H1 (cell line): Measurements from ENCODE around the gene CPSF2. TPM values are rescaled to one million over a fixed set of nuclear protein-coding genes. Genes with fewer than 3 reads are reported as not detected.

Experiments used
- CTCF ChIA-PET: fragments of 300-600 bp; sonication (Branson Sonifier 250); formaldehyde crosslinking; loops from one replicate; lab custom pipeline; 2021; ENCODE audit not compliant: partially characterized antibody; lab: Charles Lee
- POLR2A ChIA-PET: fragments of 300-600 bp; sonication (Branson Sonifier 250); formaldehyde crosslinking; loops from one replicate; lab custom pipeline; 2021; ENCODE audit warnings: inconsistent platforms; ENCODE audit not compliant: partially characterized antibody; lab: Charles Lee
- DNase-seq, 2 experiments: peaks; one replicate each; pipeline versions ENCODE4 v3.0.0 to v3.0.0-alpha.2; 2010 to 2022; ENCODE audit warnings: low spot score in 2 of 2, low read depth in 1 of 2, mixed read lengths in 1 of 2
- FAIRE-seq: peaks from 2 replicates; lab custom pipeline; 2011; peaks lifted over from hg19 to GRCh38; lab: Jason Lieb, UNC
- H2AFZ ChIP-seq: 2 replicates; pipeline ENCODE4 v1.8.1; 2012; ENCODE audit warnings: low read length, inconsistent platforms
- H2AK5ac ChIP-seq: 2 replicates; pipeline ENCODE4 v1.6.1; 2013; ENCODE audit warnings: low read depth, low read length
- H2BK120ac ChIP-seq: replicated peaks from 2 replicates; pipeline ENCODE3; 2013; ENCODE audit warnings: low read depth, low read length, inconsistent platforms
- H2BK12ac ChIP-seq: 2 replicates; pipeline ENCODE4 v1.6.1; 2013; ENCODE audit warnings: low read depth, low read length
- H2BK15ac ChIP-seq: 2 replicates; pipeline ENCODE4 v1.6.1; 2013; ENCODE audit warnings: low read length
- H2BK20ac ChIP-seq: 2 replicates; pipeline ENCODE4 v1.6.1; 2013; ENCODE audit warnings: low read length
- H2BK5ac ChIP-seq: 2 replicates; pipeline ENCODE4 v1.6.1; 2013; ENCODE audit warnings: low read depth, low read length
- H3K14ac ChIP-seq: 2 replicates; pipeline ENCODE4 v1.6.1; 2013; ENCODE audit warnings: inconsistent platforms; ENCODE audit not compliant: insufficient read length
- H3K18ac ChIP-seq: 2 replicates; pipeline ENCODE4 v1.6.1; 2013; ENCODE audit warnings: low read length; ENCODE audit errors: extremely low read depth
- H3K23ac ChIP-seq: 2 replicates; pipeline ENCODE4 v1.6.1; 2013; ENCODE audit warnings: inconsistent platforms; ENCODE audit not compliant: insufficient read length
- H3K23me2 ChIP-seq: 2 replicates; pipeline ENCODE4 v1.6.1; 2013; ENCODE audit warnings: low read depth, low read length
- H3K27ac ChIP-seq: 2 replicates; pipeline ENCODE4 v1.6.1; 2011; ENCODE audit warnings: low read depth, low read length, inconsistent platforms
- H3K27me3 ChIP-seq, 4 experiments: replicated peaks in 1 of 4; 1 replicate in 1 of 4; 2 replicates in 3 of 4; pipeline versions ENCODE4 v1.6.1 to v1.8.1; 2011 to 2013; ENCODE audit warnings: low read length in 3 of 4, mild to moderate bottlenecking in 3 of 4, inconsistent platforms in 2 of 4, mixed read lengths in 2 of 4, moderate library complexity in 1 of 4; ENCODE audit not compliant: control insufficient read depth in 3 of 4, insufficient read depth in 3 of 4; ENCODE audit errors: extremely low read depth in 1 of 4
- H3K36me3 ChIP-seq, 4 experiments: 2 replicates each; pipeline versions ENCODE4 v1.6.1 to v1.8.1; 2011 to 2013; ENCODE audit warnings: mild to moderate bottlenecking in 4 of 4, low read length in 3 of 4, moderate library complexity in 2 of 4, control low read depth in 1 of 4, inconsistent platforms in 1 of 4; ENCODE audit not compliant: insufficient read depth in 4 of 4, control insufficient read depth in 2 of 4
- H3K4ac ChIP-seq: replicated peaks from 2 replicates; pipeline ENCODE3; 2013; ENCODE audit warnings: low read length, low read depth, mixed read lengths, inconsistent platforms; ENCODE audit not compliant: insufficient read length
- H3K4me1 ChIP-seq, 4 experiments: replicated peaks in 1 of 4; 1 replicate in 1 of 4; 2 replicates in 3 of 4; pipeline versions ENCODE4 v1.6.1 to v1.8.1; 2011 to 2013; ENCODE audit warnings: low read length in 3 of 4, inconsistent platforms in 2 of 4, mixed read lengths in 1 of 4; ENCODE audit not compliant: insufficient read depth in 4 of 4, control insufficient read depth in 3 of 4
- H3K4me2 ChIP-seq, 2 experiments: 2 replicates each; pipeline versions ENCODE4 v1.6.1 to v1.8.1; 2011 to 2013; ENCODE audit warnings: low read depth in 2 of 2, low read length in 2 of 2, control low read depth in 1 of 2, inconsistent platforms in 1 of 2, mild to moderate bottlenecking in 1 of 2; ENCODE audit not compliant: insufficient read depth in 1 of 2
- H3K4me3 ChIP-seq, 4 experiments: fragments of 200-600, 300-600 bp in 1 of 4; sonication (generic), shearing (Covaris generic), sonication (Bioruptor Twin) in 1 of 4; 2 replicates each; pipeline versions ENCODE4 v1.5.1 to v1.8.1; 2011 to 2016; ENCODE audit warnings: low read length in 4 of 4, low read depth in 3 of 4, control low read depth in 2 of 4, inconsistent platforms in 2 of 4, mild to moderate bottlenecking in 2 of 4, mixed read lengths in 1 of 4, moderate library complexity in 1 of 4; ENCODE audit not compliant: insufficient read depth in 2 of 4; ENCODE audit errors: extremely low read depth in 1 of 4
- H3K56ac ChIP-seq: replicated peaks from 2 replicates; pipeline ENCODE3; 2013; ENCODE audit warnings: low read depth, mild to moderate bottlenecking, mixed read lengths, low read length, inconsistent platforms; ENCODE audit not compliant: insufficient read length
- H3K79me1 ChIP-seq: 2 replicates; pipeline ENCODE4 v1.6.1; 2013; ENCODE audit warnings: low read depth, low read length, control low read depth
- H3K79me2 ChIP-seq, 2 experiments: 2 replicates each; pipeline versions ENCODE4 v1.6.1 to v1.8.1; 2012 to 2013; ENCODE audit warnings: low read length in 2 of 2, mild to moderate bottlenecking in 2 of 2, inconsistent platforms in 1 of 2; ENCODE audit not compliant: insufficient read depth in 2 of 2, control insufficient read depth in 1 of 2
- H3K9ac ChIP-seq, 4 experiments: replicated peaks in 1 of 4; 1 replicate in 1 of 4; 2 replicates in 3 of 4; pipeline versions ENCODE4 v1.6.1 to v1.8.1; 2011 to 2013; ENCODE audit warnings: low read depth in 3 of 4, low read length in 3 of 4, control low read depth in 2 of 4, mild to moderate bottlenecking in 2 of 4, moderate library complexity in 2 of 4, inconsistent platforms in 1 of 4; ENCODE audit errors: extremely low read depth in 1 of 4
- H3K9me3 ChIP-seq, 2 experiments: 2 replicates each; pipeline versions ENCODE4 v1.6.1 to v1.8.1; 2012 to 2013; ENCODE audit warnings: mild to moderate bottlenecking in 2 of 2, moderate library complexity in 2 of 2, control low read depth in 1 of 2, inconsistent platforms in 1 of 2, low read depth in 1 of 2, low read length in 1 of 2, mixed read lengths in 1 of 2; ENCODE audit not compliant: insufficient read depth in 2 of 2
- H4K20me1 ChIP-seq, 2 experiments: replicated peaks in 1 of 2; 2 replicates each; pipeline versions ENCODE3 to v1.8.1; 2011 to 2013; ENCODE audit warnings: inconsistent platforms in 2 of 2, low read length in 2 of 2, mild to moderate bottlenecking in 1 of 2; ENCODE audit not compliant: insufficient read depth in 2 of 2, control insufficient read depth in 1 of 2
- H4K5ac ChIP-seq: 2 replicates; pipeline ENCODE4 v1.6.1; 2013; ENCODE audit warnings: low read length, low read depth, mixed read lengths, inconsistent platforms; ENCODE audit not compliant: insufficient read length
- H4K8ac ChIP-seq: 2 replicates; pipeline ENCODE4 v1.8.0; 2013; ENCODE audit warnings: mild to moderate bottlenecking, moderate library complexity, low read length, inconsistent platforms; ENCODE audit not compliant: insufficient read depth; ENCODE audit errors: extremely low read depth
- H4K91ac ChIP-seq: replicated peaks from 2 replicates; pipeline ENCODE3; 2013; ENCODE audit warnings: low read length, mixed read lengths, inconsistent platforms; ENCODE audit not compliant: insufficient read length
- FOSL1 ChIP-seq: IDR thresholded peaks from 2 replicates; pipeline ENCODE4 v1.6.1; 2011; ENCODE audit warnings: mild to moderate bottlenecking, low read depth, low read length, moderate library complexity; ENCODE audit not compliant: insufficient read depth
- KDM5A ChIP-seq: fragments of 200-600 bp; IDR thresholded peaks from 2 replicates; pipeline ENCODE4 v1.7.1; 2012; ENCODE audit warnings: mild to moderate bottlenecking, low read length, inconsistent platforms, mixed read lengths
- MAFK ChIP-seq: IDR thresholded peaks from 2 replicates; pipeline ENCODE4 v1.6.1; 2012; ENCODE audit warnings: low read depth, mild to moderate bottlenecking, improper control_type of control experiment, low read length
- POLR2A ChIP-seq, 2 experiments: IDR thresholded peaks; 1 replicate in 1 of 2; 2 replicates in 1 of 2; pipeline ENCODE4 v1.6.1; 2011; ENCODE audit warnings: low read depth in 2 of 2, low read length in 2 of 2, mild to moderate bottlenecking in 2 of 2; ENCODE audit errors: control extremely low read depth in 1 of 2
- POLR2AphosphoS5 ChIP-seq: IDR thresholded peaks from 2 replicates; pipeline ENCODE4 v1.6.1; 2011; ENCODE audit warnings: low read depth, low read length
- RXRA ChIP-seq: IDR thresholded peaks from 2 replicates; pipeline ENCODE4 v1.6.1; 2011; ENCODE audit warnings: low read depth, mild to moderate bottlenecking, low read length, moderate library complexity; ENCODE audit not compliant: insufficient read depth
- SP1 ChIP-seq: IDR thresholded peaks from 2 replicates; pipeline ENCODE4 v1.6.1; 2011; ENCODE audit warnings: low read depth, low read length
- WGBS, 2 experiments: shearing (Covaris generic) in 1 of 2; methylation state at CpG; one replicate each; pipeline versions ENCODE4 v1.1.6 to v1.1.7; 2013 to 2015; ENCODE audit warnings: low lambda C conversion rate in 2 of 2, mixed read lengths in 2 of 2, inconsistent platforms in 1 of 2, low coverage in 1 of 2, missing lambda C conversion rate in 1 of 2; ENCODE audit not compliant: insufficient replicate concordance in 2 of 2, insufficient coverage in 1 of 2, insufficient read length in 1 of 2; ENCODE audit errors: extremely low coverage in 1 of 2, missing lambda C conversion rate in 1 of 2; 5-methylcytosine and 5-hydroxymethylcytosine counted together
- polyA plus RNA-seq, 7 experiments: library from polyadenylated mRNA; depleted of rRNA in 3 of 7; stranded (reverse) in 5 of 7; unstranded in 2 of 7; fragments of >200 nt in 5 of 7; fragments of 200-250 nt in 2 of 7; gene quantifications; 1 replicate in 5 of 7; 2 replicates in 1 of 7; 4 replicates in 1 of 7; pipeline versions ENCODE4 v1.2.1 to v1.2.3, GENCODE V29; 2011 to 2013; ENCODE audit warnings: missing spikeins in 2 of 7, mixed read lengths in 2 of 7
- total RNA-seq: library from RNA; stranded (reverse); fragmentation: NEBNext Ultra II Directional; extraction: Animal tissue kit (Norgen Biotek cat#: 25700); gene quantifications from 2 replicates; pipeline ENCODE4 v1.2.1, GENCODE V29; 2021
- TF ChIP-seq, protein P1 (sequence below): IDR thresholded peaks from 2 replicates; pipeline ENCODE4 v1.6.1; 2011; ENCODE audit warnings: low read length, improper control_type of control experiment

Gene CPSF2
- total and polyA plus RNA-seq, 2 of the 8 experiments (the other 6 are each of a cell fraction or from before 2014, with no cell fraction given): 11.3 to 130 TPM

DNA sequence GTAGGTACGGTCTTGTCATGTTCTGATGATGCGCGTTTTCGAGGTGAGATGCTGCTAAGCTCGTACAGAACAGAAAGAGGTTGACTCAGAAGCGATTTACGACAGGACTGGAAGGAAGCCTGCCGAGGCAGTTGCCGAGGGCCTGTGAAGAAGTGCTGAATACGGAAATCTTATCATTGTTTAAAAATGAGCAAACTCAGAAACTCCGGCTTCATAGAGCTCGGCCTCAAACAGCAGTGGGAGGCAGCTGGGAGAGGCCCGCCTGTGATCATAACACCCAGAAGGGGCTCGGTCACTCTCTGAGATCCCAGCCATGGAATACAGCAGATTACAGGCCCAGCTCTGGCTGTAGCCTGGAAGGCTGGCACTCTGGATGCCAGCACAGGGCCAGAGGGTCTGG, 87.4 kb downstream of the CPSF2 start:
- FAIRE-seq (no peak), DNase-seq (no peak)
- Histone ChIP-seq H3K79me2 (no peaks in the 10 kb centered on the region), H4K8ac (no peak overlapping the region), H3K14ac (no peak overlapping the region), H4K20me1 (no peaks in the 10 kb centered on the region), H2BK20ac (no peak overlapping the region), H3K79me1 (no peaks in the 10 kb centered on the region), H3K9me3 (no peaks in the 10 kb centered on the region; a peak in 1 of 4 replicates), H3K9ac (no peak overlapping the region), H2BK5ac (no peak overlapping the region), H2BK15ac (no peak overlapping the region), H4K5ac (no peak overlapping the region), H2BK120ac (no peak overlapping the region), H3K4me1 (peaks cover 2 to 11% (median 5%) of the 10 kb centered on the region in 4 experiments; a peak in 6 of 7 replicates), H3K18ac (no peak overlapping the region), H2AK5ac (no peak overlapping the region), H3K23ac (no peak overlapping the region), H3K36me3 (no peaks in the 10 kb centered on the region), H2BK12ac (no peak overlapping the region), H3K23me2 (no peaks in the 10 kb centered on the region), H3K4ac (no peak overlapping the region), H3K56ac (no peak overlapping the region), H4K91ac (no peak overlapping the region), H3K27ac (no peak overlapping the region), H3K4me3 (no peak overlapping the region), H3K4me2 (no peak overlapping the region), H3K27me3 (no peaks in the 10 kb centered on the region), H2AFZ (no peak overlapping the region)
- ChIA-PET POLR2A (no interaction called here), CTCF (interaction anchor here (1.1 to 1.5 kb wide), 3 partner anchors 27 to 177 kb away, joined by 3 read pairs; no protein-coding TSS in a partner anchor)
- WGBS, 2 experiments: 91% methylated on average over 14 of the region's 14 CpGs; no CpG with 5 or more reads in 1 of the 2 experiments
- TF ChIP-seq SP1 (no peak), FOSL1 (no peak), RXRA (no peak), POLR2AphosphoS5 (no peak), POLR2A (IDR thresholded peaks at IDR 0.05; ENCODE audit: control extremely low read depth in 1 of 2, low read depth in 2 of 2, low read length in 2 of 2) (no peak), MAFK (no peak), KDM5A (no peak)
- TF ChIP-seq, protein P1, sequence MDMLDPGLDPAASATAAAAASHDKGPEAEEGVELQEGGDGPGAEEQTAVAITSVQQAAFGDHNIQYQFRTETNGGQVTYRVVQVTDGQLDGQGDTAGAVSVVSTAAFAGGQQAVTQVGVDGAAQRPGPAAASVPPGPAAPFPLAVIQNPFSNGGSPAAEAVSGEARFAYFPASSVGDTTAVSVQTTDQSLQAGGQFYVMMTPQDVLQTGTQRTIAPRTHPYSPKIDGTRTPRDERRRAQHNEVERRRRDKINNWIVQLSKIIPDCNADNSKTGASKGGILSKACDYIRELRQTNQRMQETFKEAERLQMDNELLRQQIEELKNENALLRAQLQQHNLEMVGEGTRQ: no peak
